Measurements from ENCODE around the gene ORC5.

DNA sequence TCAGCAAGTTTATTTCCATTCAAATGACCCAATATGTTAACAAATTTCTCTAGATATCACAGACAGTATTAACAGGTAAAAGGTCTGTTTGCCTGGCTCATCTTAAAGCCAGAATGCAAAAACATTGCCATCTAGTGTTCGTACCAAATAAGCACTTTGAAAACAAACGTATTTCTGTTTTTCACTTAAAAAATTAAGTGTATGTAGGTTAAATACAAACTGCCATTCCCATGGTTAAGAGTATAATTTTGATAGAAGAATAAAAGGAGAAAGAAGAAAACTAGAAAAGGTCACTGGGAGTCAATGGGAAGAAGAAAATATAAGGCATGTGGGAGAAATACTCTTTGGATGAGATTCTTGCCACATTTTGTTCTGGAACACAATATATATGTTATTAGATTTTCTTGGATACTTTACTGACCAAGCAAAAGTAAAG, 51.0 kb downstream of the ORC5 start:
- TF ChIP-seq POLR2AphosphoS5 (IDR thresholded peaks at IDR 0.05), result no peak
- TF ChIP-seq, protein P1, sequence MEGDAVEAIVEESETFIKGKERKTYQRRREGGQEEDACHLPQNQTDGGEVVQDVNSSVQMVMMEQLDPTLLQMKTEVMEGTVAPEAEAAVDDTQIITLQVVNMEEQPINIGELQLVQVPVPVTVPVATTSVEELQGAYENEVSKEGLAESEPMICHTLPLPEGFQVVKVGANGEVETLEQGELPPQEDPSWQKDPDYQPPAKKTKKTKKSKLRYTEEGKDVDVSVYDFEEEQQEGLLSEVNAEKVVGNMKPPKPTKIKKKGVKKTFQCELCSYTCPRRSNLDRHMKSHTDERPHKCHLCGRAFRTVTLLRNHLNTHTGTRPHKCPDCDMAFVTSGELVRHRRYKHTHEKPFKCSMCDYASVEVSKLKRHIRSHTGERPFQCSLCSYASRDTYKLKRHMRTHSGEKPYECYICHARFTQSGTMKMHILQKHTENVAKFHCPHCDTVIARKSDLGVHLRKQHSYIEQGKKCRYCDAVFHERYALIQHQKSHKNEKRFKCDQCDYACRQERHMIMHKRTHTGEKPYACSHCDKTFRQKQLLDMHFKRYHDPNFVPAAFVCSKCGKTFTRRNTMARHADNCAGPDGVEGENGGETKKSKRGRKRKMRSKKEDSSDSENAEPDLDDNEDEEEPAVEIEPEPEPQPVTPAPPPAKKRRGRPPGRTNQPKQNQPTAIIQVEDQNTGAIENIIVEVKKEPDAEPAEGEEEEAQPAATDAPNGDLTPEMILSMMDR (IDR thresholded peaks at IDR 0.05), result peak; percentile 15 to 55 (median 41)

All from esophagus muscularis mucosa (tissue), 3 donors.